Neural crest cell (in vitro differentiated cells): ENCODE measurements around the gene CLPSL2. TPM values are rescaled to one million over a fixed set of nuclear protein-coding genes. Genes with fewer than 3 reads are reported as not detected.

Source experiments
- DNase-seq: peaks from one replicate; pipeline ENCODE4 v3.0.0; 2021; ENCODE audit warnings: low read depth, mixed read lengths, low spot score
- H3K27ac Mint-ChIP-seq: one replicate; pipeline ENCODE4 v1.8.0; 2021; ENCODE audit warnings: mild to moderate bottlenecking, mixed read lengths; ENCODE audit not compliant: unreplicated experiment
- H3K27me3 Mint-ChIP-seq: 2 replicates; pipeline ENCODE4 v1.8.0; 2021; ENCODE audit warnings: low read depth, mild to moderate bottlenecking, mixed read lengths
- H3K36me3 Mint-ChIP-seq: 2 replicates; pipeline ENCODE4 v1.8.0; 2021; ENCODE audit warnings: low read depth, mild to moderate bottlenecking, mixed read lengths
- H3K4me1 Mint-ChIP-seq: 2 replicates; pipeline ENCODE4 v1.8.0; 2021; ENCODE audit warnings: mixed read lengths
- H3K4me3 Mint-ChIP-seq: one replicate; pipeline ENCODE4 v1.8.0; 2021; ENCODE audit warnings: mild to moderate bottlenecking, mixed read lengths
- H3K9me3 Mint-ChIP-seq: 2 replicates; pipeline ENCODE4 v1.8.0; 2021; ENCODE audit warnings: mixed read lengths
- CTCF ChIP-seq: fragments of 200-600 bp; sonication (generic); conservative IDR thresholded peaks from 2 replicates; pipeline ENCODE4 v1.5.0; 2021; ENCODE audit warnings: antibody characterized with exemption, mild to moderate bottlenecking
- long read RNA-seq: library from polyadenylated mRNA; unstranded; transcript quantifications from one replicate; pipeline ENCODE4 v2.0.0, GENCODE V29; 2020
- total RNA-seq: library from RNA; stranded (reverse); gene quantifications from 2 replicates; pipeline ENCODE4 v1.2.1, GENCODE V29; 2021

CLPSL2 gene
- not detected in 2 replicates for total RNA-seq
- long read RNA-seq: 0 reads

- H3K36me3 Mint-ChIP-seq: no peaks in the 10 kb centered on the region
- H3K27me3 Mint-ChIP-seq: peaks cover 23% of the 10 kb centered on the region
- peak; percentile 41 for DNase-seq
- H3K4me3 Mint-ChIP-seq: peak within 1 kb of the TSS; percentile 74
- H3K9me3 Mint-ChIP-seq: no peaks in the 10 kb centered on the region
- TF ChIP-seq CTCF: peak; percentile 33
- H3K4me1 Mint-ChIP-seq: no peaks in the 10 kb centered on the region
- H3K27ac Mint-ChIP-seq: peak within 1 kb of the TSS; percentile 68
These were observed at the start of gene CLPSL2 for GRCh38 chr6:35776364-35777215. CLPSL2 (plus strand) TSS chr6:35776598; CDS start chr6:35776619, 21 bp downstream.

- H3K27me3 Mint-ChIP-seq: no peaks in the 10 kb centered on the region
- no peak for TF ChIP-seq CTCF
- no peaks in the 10 kb centered on the region for H3K9me3 Mint-ChIP-seq
- H3K4me3 Mint-ChIP-seq: peak overlapping the region; percentile 85
- peaks cover 63% of the 10 kb centered on the region for H3K4me1 Mint-ChIP-seq
- peak overlapping the region; percentile 98 for H3K27ac Mint-ChIP-seq
- H3K36me3 Mint-ChIP-seq: no peaks in the 10 kb centered on the region
- peak; percentile 44 for DNase-seq
These were observed 49.0 kb upstream of the CLPSL2 start for GRCh38 chr6:35727231-35727934.

GRCh38 chr6:35727935-35728682 lies 48.3 kb upstream of the CLPSL2 start:
- H3K27me3 Mint-ChIP-seq: no peaks in the 10 kb centered on the region
- no peaks in the 10 kb centered on the region for H3K9me3 Mint-ChIP-seq
- peak; percentile 44 for DNase-seq
- TF ChIP-seq CTCF: no peak
- peak overlapping the region; percentile 95 for H3K4me3 Mint-ChIP-seq
- H3K27ac Mint-ChIP-seq: peak overlapping the region; percentile 91
- H3K36me3 Mint-ChIP-seq: no peaks in the 10 kb centered on the region
- peaks cover 70% of the 10 kb centered on the region for H3K4me1 Mint-ChIP-seq

GRCh38 chr6:35728683-35729678 lies 47.4 kb upstream of the CLPSL2 start:
- Mint-ChIP-seq H3K36me3 (no peaks in the 10 kb centered on the region), H3K27ac (peak overlapping the region; percentile 90), H3K27me3 (no peaks in the 10 kb centered on the region), H3K4me3 (peak overlapping the region; percentile 95), H3K4me1 (peaks cover 66% of the 10 kb centered on the region), H3K9me3 (no peaks in the 10 kb centered on the region)
- no peak for DNase-seq
- no peak for TF ChIP-seq CTCF
